Esophagus muscularis mucosa (tissue), 4 donors: ENCODE data around the gene HOXD8. TPM values are rescaled to one million over a fixed set of nuclear protein-coding genes. Genes with fewer than 3 reads are reported as not detected.
A peak's percentile ranks its signal among the peaks of the same experiment; 100 is the strongest.

Experiments
- DNase-seq: peaks from one replicate; pipeline ENCODE4 v3.0.0-alpha.2; 2017; ENCODE audit errors: extremely low spot score
- H3K27ac ChIP-seq, 4 donors: fragments of 200-600 bp; sonication (generic); replicated peaks in 1 of 4; 1 replicate in 3 of 4; 2 replicates in 1 of 4; pipeline ENCODE4 v1.5.1; 2016 to 2019; ENCODE audit warnings: mild to moderate bottlenecking in 1 of 4
- H3K27me3 ChIP-seq, 4 donors: fragments of 200-600 bp; sonication (generic); one replicate each; pipeline versions ENCODE4 v1.5.1 to v1.6.0; 2016 to 2019
- H3K36me3 ChIP-seq, 4 donors: fragments of 200-600 bp; sonication (generic); one replicate each; pipeline ENCODE4 v1.5.1; 2016 to 2019
- H3K4me1 ChIP-seq, 4 donors: fragments of 200-600 bp; sonication (generic); one replicate each; pipeline ENCODE4 v1.5.1; 2016 to 2019
- H3K4me3 ChIP-seq, 4 donors: fragments of 200-600 bp; sonication (generic); 1 replicate in 2 of 4; 2 replicates in 2 of 4; pipeline ENCODE4 v1.5.1; 2016 to 2019; ENCODE audit warnings: mild to moderate bottlenecking in 4 of 4, moderate library complexity in 1 of 4
- H3K9me3 ChIP-seq, 4 donors: fragments of 200-600 bp; sonication (generic); 1 replicate in 3 of 4; 2 replicates in 1 of 4; pipeline ENCODE4 v1.5.1; 2016 to 2019
- CTCF ChIP-seq, 3 experiments: fragments of 200-600 bp in 2 of 3; fragments of 450-650 bp in 1 of 3; sonication (generic) in 2 of 3; IDR thresholded peaks; one replicate each; pipeline ENCODE4 v1.5.1; 2017 to 2019; ENCODE audit warnings: antibody characterized with exemption in 3 of 3, mild to moderate bottlenecking in 2 of 3, moderate library complexity in 1 of 3
- EP300 ChIP-seq: sonication (generic); formaldehyde crosslinking; IDR thresholded peaks from one replicate; pipeline ENCODE4 v1.6.1; 2017; ENCODE audit warnings: antibody characterized with exemption
- POLR2A ChIP-seq: fragments of 450-650 bp; IDR thresholded peaks from one replicate; pipeline ENCODE4 v1.6.1; 2017; ENCODE audit warnings: antibody characterized with exemption, moderate library complexity, mild to moderate bottlenecking, low read depth
- POLR2AphosphoS5 ChIP-seq, 2 donors: sonication (generic); formaldehyde crosslinking; IDR thresholded peaks; one replicate each; pipeline ENCODE4 v1.6.1; 2017; ENCODE audit warnings: antibody characterized with exemption in 2 of 2
- WGBS: methylation state at CpG from one replicate; pipeline ENCODE4 v1.1.5; 2018; 5-methylcytosine and 5-hydroxymethylcytosine counted together
- intact Hi-C: fragments of 100-400 bp; cut with DNase I; formaldehyde crosslinking; loops from one replicate; pipeline ENCODE4 v1.15.1; 2023
- total RNA-seq, 4 donors: library from RNA; depleted of rRNA; stranded (reverse); fragments of >200 nt; gene quantifications; one replicate each; pipeline versions ENCODE4 v1.1.0 to v1.2.1, GENCODE V29; 2016

Gene HOXD8
- total RNA-seq, 4 donors from 2014 or later = 3.7 to 4.8 (median 4.3) TPM

DNA sequence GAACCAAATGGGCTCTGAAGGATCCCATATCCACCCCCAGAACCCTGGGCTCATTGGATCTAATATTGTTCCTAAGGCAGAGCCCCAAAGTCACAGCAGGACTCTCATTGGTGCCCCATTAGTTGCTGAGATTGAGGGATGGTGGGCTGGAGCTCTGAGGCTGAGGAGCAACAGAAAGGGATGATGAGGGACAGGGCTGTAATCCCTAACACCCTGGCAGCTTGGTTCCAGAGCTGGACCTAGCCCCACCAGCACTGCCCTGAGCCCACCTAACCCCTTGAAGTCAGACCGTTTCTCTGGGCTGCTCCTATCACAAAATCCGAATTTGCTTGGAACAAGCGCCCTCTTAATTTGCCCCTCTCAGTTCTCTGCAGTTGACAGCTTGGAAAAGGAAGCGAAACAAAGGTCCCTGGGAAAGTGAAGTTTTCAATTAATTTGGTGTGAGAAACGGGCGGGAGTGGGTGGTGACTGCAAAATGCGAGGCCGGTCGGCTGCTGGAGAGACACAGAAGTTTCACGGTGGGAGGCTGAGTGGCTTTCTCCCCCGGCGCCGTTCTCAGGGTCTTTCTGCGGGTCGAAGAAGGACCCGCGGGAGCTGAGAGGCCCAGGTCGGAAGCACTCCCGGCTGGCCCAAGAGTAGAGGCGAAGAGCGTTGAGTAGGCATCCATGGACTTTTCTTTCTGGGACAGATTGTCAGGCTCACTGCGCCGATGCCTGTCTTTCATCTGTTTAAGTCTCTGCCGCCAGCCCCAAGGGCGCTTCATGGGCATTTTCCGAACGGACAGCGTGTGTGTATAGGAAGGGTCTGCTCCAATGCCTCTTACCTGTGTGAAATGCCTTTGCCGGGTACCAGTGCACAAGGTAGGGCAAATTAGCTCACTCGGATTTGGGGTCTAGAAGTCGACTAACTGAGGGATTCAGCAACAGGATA, 37.9 kb upstream of the HOXD8 start:
- TF ChIP-seq CTCF (IDR thresholded peaks at IDR 0.05) (no peak), EP300 (no peak), POLR2A (no peak), POLR2AphosphoS5 (IDR thresholded peaks at IDR 0.05) (no peak)
- intact Hi-C loops = no loop called here

DNA sequence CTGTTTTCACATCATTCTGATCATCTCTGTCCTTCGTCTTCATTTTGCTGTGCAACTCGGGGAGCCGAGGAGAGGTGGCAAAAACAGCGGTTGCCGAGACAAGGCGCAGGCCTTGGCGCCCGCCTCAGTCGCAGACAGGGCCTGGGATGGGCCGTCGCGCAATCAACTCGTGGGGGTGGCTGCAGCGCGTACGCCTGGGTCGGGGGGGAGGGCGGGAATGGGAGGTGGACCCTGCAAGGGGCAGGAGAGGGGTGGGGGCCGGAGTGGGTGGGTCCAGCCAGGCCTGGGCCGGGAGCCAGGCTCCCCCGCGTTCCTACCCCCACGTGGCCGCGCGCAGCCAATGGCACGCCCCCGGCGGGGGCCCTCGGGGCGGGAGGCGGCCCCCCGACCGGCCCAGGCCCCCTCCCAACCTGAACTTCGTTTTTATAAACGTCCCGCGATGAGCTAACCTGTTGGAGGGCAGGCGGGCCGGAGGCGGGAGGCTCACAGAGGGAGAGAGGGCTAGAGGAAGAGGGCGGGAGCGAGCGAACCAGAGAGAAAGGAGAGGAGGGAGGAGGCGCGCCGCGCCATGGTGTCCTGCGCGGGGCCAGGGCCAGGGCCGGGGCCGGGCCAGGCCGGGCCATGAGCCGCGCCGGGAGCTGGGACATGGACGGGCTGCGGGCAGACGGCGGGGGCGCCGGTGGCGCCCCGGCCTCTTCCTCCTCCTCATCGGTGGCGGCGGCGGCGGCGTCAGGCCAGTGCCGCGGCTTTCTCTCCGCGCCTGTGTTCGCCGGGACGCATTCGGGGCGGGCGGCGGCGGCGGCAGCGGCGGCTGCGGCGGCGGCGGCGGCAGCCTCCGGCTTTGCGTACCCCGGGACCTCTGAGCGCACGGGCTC, 37.0 kb upstream of the HOXD8 start, which contains the start of gene HOXD13:
Gene HOXD13, plus strand, starts transcription at position 452 of the 875 bp plus-strand sequence. Its CDS starts 170 bp downstream, at position 622.
- no peak within 1 kb of the TSS for H3K27ac ChIP-seq
- DNase-seq = no peak

More for the DNA sequence above, 37.9 kb upstream of the HOXD8 start:
- peaks cover 16 to 37% (median 34%) of the 10 kb centered on the region in 4 donors for H3K4me1 ChIP-seq
- no peaks in the 10 kb centered on the region for H3K9me3 ChIP-seq
- 6% methylated on average over 28 of the region's 31 CpGs for WGBS
- no peak overlapping the region for H3K27ac ChIP-seq
- no peak for DNase-seq
- H3K36me3 ChIP-seq = no peaks in the 10 kb centered on the region
- peaks cover 8 to 100% (median 89%) of the 10 kb centered on the region in 4 donors for H3K27me3 ChIP-seq
- no peak overlapping the region for H3K4me3 ChIP-seq

DNA sequence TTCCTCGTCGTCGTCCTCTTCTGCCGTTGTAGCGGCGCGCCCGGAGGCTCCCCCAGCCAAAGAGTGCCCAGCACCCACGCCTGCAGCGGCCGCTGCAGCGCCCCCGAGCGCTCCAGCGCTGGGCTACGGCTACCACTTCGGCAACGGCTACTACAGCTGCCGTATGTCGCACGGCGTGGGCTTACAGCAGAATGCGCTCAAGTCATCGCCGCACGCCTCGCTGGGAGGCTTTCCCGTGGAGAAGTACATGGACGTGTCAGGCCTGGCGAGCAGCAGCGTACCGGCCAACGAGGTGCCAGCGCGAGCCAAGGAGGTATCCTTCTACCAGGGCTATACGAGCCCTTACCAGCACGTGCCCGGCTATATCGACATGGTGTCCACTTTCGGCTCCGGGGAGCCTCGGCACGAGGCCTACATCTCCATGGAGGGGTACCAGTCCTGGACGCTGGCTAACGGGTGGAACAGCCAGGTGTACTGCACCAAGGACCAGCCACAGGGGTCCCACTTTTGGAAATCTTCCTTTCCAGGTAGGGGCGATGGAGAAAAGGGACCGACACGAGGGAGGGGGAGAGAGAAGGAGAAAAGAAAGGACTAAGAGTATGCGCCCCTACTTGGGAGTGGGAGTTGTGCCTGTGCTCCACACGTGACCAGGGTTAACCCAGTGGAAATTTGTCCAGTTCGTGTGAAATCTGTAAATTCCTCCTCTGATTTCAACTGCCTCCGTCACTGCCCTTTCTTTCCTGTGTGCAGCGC, 36.2 kb upstream of the HOXD8 start:
- TF ChIP-seq POLR2A (no peak), POLR2AphosphoS5 (IDR thresholded peaks at IDR 0.05) (no peak), CTCF (IDR thresholded peaks at IDR 0.05) (no peak), EP300 (no peak)
- Histone ChIP-seq H3K36me3 (no peaks in the 10 kb centered on the region), H3K4me1 (peaks cover 19 to 48% (median 45%) of the 10 kb centered on the region in 4 donors), H3K27ac (no peak overlapping the region), H3K4me3 (peak overlapping the region; percentile 31 to 52 (median 45)), H3K27me3 (peaks cover 3 to 100% (median 90%) of the 10 kb centered on the region in 4 donors), H3K9me3 (no peaks in the 10 kb centered on the region)
- no peak for DNase-seq
- WGBS = 3% methylated on average over 37 of the region's 53 CpGs
- intact Hi-C loops = no loop called here

More for the DNA sequence above, 37.0 kb upstream of the HOXD8 start, which contains the start of gene HOXD13:
- H3K4me3 ChIP-seq = peak within 1 kb of the TSS; percentile 31 to 52 (median 45)
- H3K9me3 ChIP-seq = no peaks in the 10 kb centered on the region
- intact Hi-C loops = no loop called here
- TF ChIP-seq CTCF (IDR thresholded peaks at IDR 0.05) (no peak), POLR2AphosphoS5 (IDR thresholded peaks at IDR 0.05) (no peak), EP300 (no peak), POLR2A (no peak)
- H3K4me1 ChIP-seq = peaks cover 25 to 46% (median 43%) of the 10 kb centered on the region in 4 donors
- peaks cover 8 to 100% (median 90%) of the 10 kb centered on the region in 4 donors for H3K27me3 ChIP-seq
- 3% methylated on average over 69 of the region's 95 CpGs for WGBS
- H3K36me3 ChIP-seq = no peaks in the 10 kb centered on the region

GRCh38 chr2:176093898-176094249, 35.6 kb upstream of the HOXD8 start:
- Histone ChIP-seq H3K27me3 (peaks cover 3 to 100% (median 90%) of the 10 kb centered on the region in 4 donors), H3K27ac (no peak overlapping the region), H3K9me3 (no peaks in the 10 kb centered on the region), H3K4me3 (no peak overlapping the region), H3K36me3 (no peaks in the 10 kb centered on the region), H3K4me1 (peaks cover 16 to 48% (median 45%) of the 10 kb centered on the region in 4 donors)
- 15% methylated on average over 8 of the region's 8 CpGs for WGBS
- no peak for DNase-seq
- TF ChIP-seq POLR2AphosphoS5 (IDR thresholded peaks at IDR 0.05) (no peak), CTCF (IDR thresholded peaks at IDR 0.05) (no peak), EP300 (no peak), POLR2A (no peak)
- intact Hi-C loops = no loop called here
